HCT116 (cell line): ENCODE measurements around the gene ADAP2. TPM values are rescaled to one million over a fixed set of nuclear protein-coding genes. Genes with fewer than 3 reads are reported as not detected.

ENCODE experiments used
- ATAC-seq: fragments of 200-7000 bp; cut with Tn5 transposase; 2 replicates; pipeline ENCODE4 v1.9.1; 2020; ENCODE audit warnings: mild to moderate bottlenecking, moderate library complexity
- BruUV-seq: library from RNA; stranded (reverse); fragments of 400-500 nt; replicated peaks from 2 replicates; lab custom pipeline; 2021; lab: Mats Ljungman, UMichigan
- CTCF ChIA-PET: fragments of 300-600 bp; sonication (Branson Sonifier 250); formaldehyde crosslinking; loops from one replicate; lab custom pipeline; 2021; ENCODE audit warnings: antibody characterized with exemption; lab: Charles Lee
- POLR2A ChIA-PET: fragments of 300-600, 350-600 bp; sonication (Branson Sonifier 250); formaldehyde crosslinking; loops from one replicate; lab custom pipeline; 2021; ENCODE audit warnings: antibody characterized with exemption; lab: Charles Lee
- RAD21 ChIA-PET, 2 experiments: fragments of 300-600 bp; sonication (Branson Sonifier 250); formaldehyde crosslinking; loops; one replicate each; lab custom pipeline; 2023; ENCODE audit warnings: low total read pairs in 2 of 2; ENCODE audit not compliant: uncharacterized antibody in 2 of 2, unreplicated experiment in 2 of 2, low non-redundant PET in 1 of 2; lab: Charles Lee
- DNase-seq: peaks from one replicate; pipeline ENCODE4 v3.0.0-alpha.2; 2010; ENCODE audit warnings: low read depth, low spot score
- H2AFZ ChIP-seq: fragments of 200-600 bp; shearing (Covaris generic), sonication (generic); 2 replicates; pipeline ENCODE4 v1.6.1; 2017; ENCODE audit warnings: low read depth, mixed run types, mixed read lengths, antibody characterized with exemption, low read length; ENCODE audit not compliant: poor library complexity, severe bottlenecking
- H3K27ac ChIP-seq: 2 replicates; pipeline ENCODE4 v1.5.1; 2012; ENCODE audit warnings: low read depth, low read length
- H3K27me3 ChIP-seq: fragments of 200-600 bp; sonication (generic); 2 replicates; pipeline ENCODE4 v1.6.1; 2016; ENCODE audit warnings: mixed run types, low read length, mixed read lengths; ENCODE audit not compliant: insufficient read depth
- H3K36me3 ChIP-seq, 2 experiments: fragments of 200-500 bp in 1 of 2; fragments of 200-600 bp in 1 of 2; sonication (Bioruptor generic) in 1 of 2; sonication (generic) in 1 of 2; 2 replicates each; pipeline versions ENCODE4 v1.5.1 to v1.6.1; 2014 to 2016; ENCODE audit warnings: low read length in 2 of 2, inconsistent platforms in 1 of 2, mixed read lengths in 1 of 2, mixed run types in 1 of 2; ENCODE audit not compliant: insufficient read depth in 2 of 2, control insufficient read depth in 1 of 2
- H3K4me1 ChIP-seq, 2 experiments: fragments of 200-600 bp in 1 of 2; sonication (generic) in 1 of 2; 2 replicates each; pipeline versions ENCODE4 v1.5.1 to v1.6.1; 2012 to 2017; ENCODE audit warnings: low read length in 2 of 2, inconsistent platforms in 1 of 2, mild to moderate bottlenecking in 1 of 2, mixed read lengths in 1 of 2, mixed run types in 1 of 2, moderate library complexity in 1 of 2; ENCODE audit not compliant: insufficient read depth in 2 of 2, control insufficient read depth in 1 of 2
- H3K4me2 ChIP-seq: fragments of 200-600 bp; sonication (generic); 2 replicates; pipeline ENCODE4 v1.6.1; 2017; ENCODE audit warnings: mixed run types, low read length, mixed read lengths
- H3K4me3 ChIP-seq, 2 experiments: fragments of 200-600 bp in 1 of 2; sonication (generic) in 1 of 2; replicated peaks in 1 of 2; 2 replicates each; pipeline ENCODE4 v1.5.1; 2011 to 2016; ENCODE audit warnings: low read length in 2 of 2, control low read depth in 1 of 2, low read depth in 1 of 2, mild to moderate bottlenecking in 1 of 2, mixed read lengths in 1 of 2, mixed run types in 1 of 2
- H3K79me2 ChIP-seq: fragments of 200-600 bp; sonication (generic); 2 replicates; pipeline ENCODE4 v1.6.1; 2017; ENCODE audit warnings: mild to moderate bottlenecking, mixed run types, low read length, moderate library complexity, mixed read lengths; ENCODE audit not compliant: insufficient read depth
- H3K9ac ChIP-seq: fragments of 200-600 bp; sonication (generic); 2 replicates; pipeline ENCODE4 v1.6.1; 2016; ENCODE audit warnings: low read length, mixed read lengths
- H3K9me2 ChIP-seq: fragments of 200-600 bp; sonication (generic), shearing (Covaris generic); 2 replicates; pipeline ENCODE4 v1.6.1; 2017; ENCODE audit warnings: mixed run types, mild to moderate bottlenecking, moderate library complexity; ENCODE audit not compliant: insufficient read depth
- H3K9me3 ChIP-seq, 2 experiments: fragments of 200-500 bp in 1 of 2; fragments of 200-600 bp in 1 of 2; sonication (Bioruptor generic) in 1 of 2; sonication (generic) in 1 of 2; 2 replicates each; pipeline ENCODE4 v1.6.1; 2014 to 2017; ENCODE audit warnings: low read length in 2 of 2, mixed read lengths in 2 of 2, inconsistent platforms in 1 of 2, low read depth in 1 of 2, mild to moderate bottlenecking in 1 of 2, mixed run types in 1 of 2, moderate library complexity in 1 of 2; ENCODE audit not compliant: control insufficient read depth in 1 of 2, insufficient read depth in 1 of 2
- H4K20me1 ChIP-seq: fragments of 200-600 bp; sonication (generic), shearing (Covaris generic); 2 replicates; pipeline ENCODE4 v1.6.1; 2017; ENCODE audit warnings: mixed run types, mild to moderate bottlenecking, moderate library complexity; ENCODE audit not compliant: insufficient read depth
- ATF3 ChIP-seq: IDR thresholded peaks from 2 replicates; pipeline ENCODE4 v1.6.1; 2012
- CEBPB ChIP-seq: IDR thresholded peaks from 2 replicates; pipeline ENCODE4 v1.6.1; 2012; ENCODE audit warnings: low read depth
- EGR1 ChIP-seq: IDR thresholded peaks from 2 replicates; pipeline ENCODE4 v1.6.1; 2012; ENCODE audit warnings: low read depth
- ELF1 ChIP-seq: IDR thresholded peaks from 2 replicates; pipeline ENCODE4 v1.6.1; 2012; ENCODE audit warnings: low read depth, borderline replicate concordance
- EZH2phosphoT487 ChIP-seq: fragments of 200-600 bp; IDR thresholded peaks from 2 replicates; pipeline ENCODE4 v1.6.1; 2018; ENCODE audit warnings: antibody characterized with exemption, borderline replicate concordance
- FOSL1 ChIP-seq: IDR thresholded peaks from 2 replicates; pipeline ENCODE4 v1.6.1; 2012; ENCODE audit warnings: low read depth
- MAX ChIP-seq: IDR thresholded peaks from 2 replicates; pipeline ENCODE4 v1.6.1; 2012
- POLR2A ChIP-seq: IDR thresholded peaks from 2 replicates; pipeline ENCODE4 v1.7.0; 2011; ENCODE audit warnings: borderline replicate concordance; ENCODE audit not compliant: insufficient read depth, insufficient read length; ENCODE audit errors: extremely low read depth
- POLR2AphosphoS5 ChIP-seq: IDR thresholded peaks from 2 replicates; pipeline ENCODE4 v1.6.1; 2011; ENCODE audit warnings: mild to moderate bottlenecking, low read depth, low read length, moderate library complexity
- REST ChIP-seq: IDR thresholded peaks from 2 replicates; pipeline ENCODE4 v1.6.1; 2012; ENCODE audit warnings: low read depth
- SP1 ChIP-seq: IDR thresholded peaks from 2 replicates; pipeline ENCODE4 v1.6.1; 2012; ENCODE audit warnings: low read depth
- SRF ChIP-seq: IDR thresholded peaks from 2 replicates; pipeline ENCODE4 v1.6.1; 2012; ENCODE audit warnings: low read depth
- ZNF274 ChIP-seq: fragments of 200-500 bp; sonication (Bioruptor generic); IDR thresholded peaks from 2 replicates; pipeline ENCODE4 v1.6.1; 2014; ENCODE audit warnings: mild to moderate bottlenecking, low read depth, low read length, inconsistent platforms
- intact Hi-C: fragments of 100-400 bp; cut with micrococcal nuclease; formaldehyde crosslinking; loops from 2 replicates; pipeline ENCODE4 v1.10.0; 2022
- total RNA-seq: library from RNA; stranded (reverse); gene quantifications from one replicate; pipeline ENCODE4 v1.2.1, GENCODE V29; 2021; ENCODE audit not compliant: unreplicated experiment
- TF ChIP-seq, protein P1 (sequence below), 3 experiments: fragments of 200-600 bp in 1 of 3; sonication (generic) in 1 of 3; IDR thresholded peaks in 2 of 3; conservative IDR thresholded peaks in 1 of 3; 2 replicates each; pipeline ENCODE4 v1.5.1; 2012 to 2017; ENCODE audit warnings: low read depth in 2 of 3, low read length in 2 of 3, antibody characterized with exemption in 1 of 3, borderline replicate concordance in 1 of 3, control low read depth in 1 of 3, mild to moderate bottlenecking in 1 of 3, mixed read lengths in 1 of 3, mixed run types in 1 of 3, moderate library complexity in 1 of 3; ENCODE audit not compliant: insufficient read depth in 1 of 3

The ADAP2 gene
- total RNA-seq, 1 experiment from 2014 or later: 17.2 TPM

DNA sequence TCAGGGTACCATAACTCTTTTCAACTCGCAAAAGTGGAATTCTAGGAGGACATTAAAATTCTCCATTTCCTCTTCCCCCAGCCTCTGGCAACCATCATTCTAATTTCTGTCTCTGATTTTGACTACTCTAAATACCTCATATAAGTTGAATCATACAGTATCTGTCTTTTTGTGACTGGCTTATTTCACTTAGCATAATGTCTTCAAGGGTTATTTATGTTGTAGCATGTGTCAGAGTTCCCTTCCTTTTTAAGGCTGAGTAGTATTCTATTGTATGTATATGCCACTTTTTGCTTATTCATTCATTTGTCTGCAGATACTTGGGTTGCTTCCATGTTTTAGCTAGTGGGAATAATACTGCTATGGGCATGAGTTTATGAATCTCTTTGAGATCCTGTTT, 61.1 kb downstream of the ADAP2 start:
- H3K36me3 ChIP-seq: no peaks in the 10 kb centered on the region
- intact Hi-C loops: no loop called here
- RAD21 ChIA-PET: interaction anchor here in 1 of 2 experiments (0.7 kb wide), 1 partner anchor 392 kb away, joined by 5 read pairs; no protein-coding TSS in a partner anchor
- H4K20me1 ChIP-seq: no peaks in the 10 kb centered on the region
- H3K4me1 ChIP-seq: no peaks in the 10 kb centered on the region
- H2AFZ ChIP-seq: no peak overlapping the region
- TF ChIP-seq EGR1: no peak
- TF ChIP-seq ELF1: no peak
- TF ChIP-seq ATF3: no peak
- TF ChIP-seq FOSL1: no peak
- TF ChIP-seq, protein P1, sequence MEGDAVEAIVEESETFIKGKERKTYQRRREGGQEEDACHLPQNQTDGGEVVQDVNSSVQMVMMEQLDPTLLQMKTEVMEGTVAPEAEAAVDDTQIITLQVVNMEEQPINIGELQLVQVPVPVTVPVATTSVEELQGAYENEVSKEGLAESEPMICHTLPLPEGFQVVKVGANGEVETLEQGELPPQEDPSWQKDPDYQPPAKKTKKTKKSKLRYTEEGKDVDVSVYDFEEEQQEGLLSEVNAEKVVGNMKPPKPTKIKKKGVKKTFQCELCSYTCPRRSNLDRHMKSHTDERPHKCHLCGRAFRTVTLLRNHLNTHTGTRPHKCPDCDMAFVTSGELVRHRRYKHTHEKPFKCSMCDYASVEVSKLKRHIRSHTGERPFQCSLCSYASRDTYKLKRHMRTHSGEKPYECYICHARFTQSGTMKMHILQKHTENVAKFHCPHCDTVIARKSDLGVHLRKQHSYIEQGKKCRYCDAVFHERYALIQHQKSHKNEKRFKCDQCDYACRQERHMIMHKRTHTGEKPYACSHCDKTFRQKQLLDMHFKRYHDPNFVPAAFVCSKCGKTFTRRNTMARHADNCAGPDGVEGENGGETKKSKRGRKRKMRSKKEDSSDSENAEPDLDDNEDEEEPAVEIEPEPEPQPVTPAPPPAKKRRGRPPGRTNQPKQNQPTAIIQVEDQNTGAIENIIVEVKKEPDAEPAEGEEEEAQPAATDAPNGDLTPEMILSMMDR (IDR thresholded peaks at IDR 0.05 in 2 of 3, conservative IDR thresholded peaks at IDR 0.05 in 1 of 3; ENCODE audit: borderline replicate concordance in 1 of 3, insufficient read depth in 1 of 3, low read depth in 2 of 3, low read length in 2 of 3): no peak
- no peak for TF ChIP-seq REST
- no peak for TF ChIP-seq SRF
- no peak for TF ChIP-seq SP1
- TF ChIP-seq POLR2A: no peak
- TF ChIP-seq ZNF274: no peak
- no peak for TF ChIP-seq MAX
- TF ChIP-seq EZH2phosphoT487: no peak
- TF ChIP-seq CEBPB: no peak
- no peak for TF ChIP-seq POLR2AphosphoS5
- TF ChIP-seq, all 23 proteins: peak for 0
- H3K27me3 ChIP-seq: no peaks in the 10 kb centered on the region
- DNase-seq (no peak), ATAC-seq (no peak)
- BruUV-seq: no TSS peak
- H3K9me2 ChIP-seq: no peaks in the 10 kb centered on the region
- no peaks in the 10 kb centered on the region for H3K9me3 ChIP-seq
- H3K4me3 ChIP-seq: no peak overlapping the region
- ChIA-PET CTCF (no interaction called here), POLR2A (no interaction called here)
- no peak overlapping the region for H3K9ac ChIP-seq
- H3K79me2 ChIP-seq: no peaks in the 10 kb centered on the region
- no peak overlapping the region for H3K4me2 ChIP-seq
- no peak overlapping the region for H3K27ac ChIP-seq
